Liver (tissue), 9 donors: ENCODE measurements around the gene SYNJ2. TPM values are rescaled to one million over a fixed set of nuclear protein-coding genes. Genes with fewer than 3 reads are reported as not detected.
"Not testable (repeated sequence)": the region's sequence is repeated elsewhere in the genome, so short reads cannot be mapped to it uniquely, and the experiment has no call there.

Experiments
- DNase-seq: peaks from one replicate; pipeline ENCODE4 v3.0.0-alpha.2; 2017; ENCODE audit warnings: low spot score
- H3K27ac ChIP-seq, 2 donors: one replicate each; pipeline ENCODE4 v1.7.0; 2013; ENCODE audit warnings: inconsistent platforms in 2 of 2, low read length in 2 of 2, control low read depth in 1 of 2, low read depth in 1 of 2, mild to moderate bottlenecking in 1 of 2
- H3K27me3 ChIP-seq, 4 donors: one replicate each; pipeline versions ENCODE4 v1.6.1 to v1.7.0; 2013; ENCODE audit warnings: low read length in 3 of 4, inconsistent platforms in 1 of 4, mild to moderate bottlenecking in 1 of 4, moderate library complexity in 1 of 4; ENCODE audit not compliant: control insufficient read depth in 4 of 4, insufficient read depth in 4 of 4
- H3K36me3 ChIP-seq, 4 donors: one replicate each; pipeline versions ENCODE4 v1.6.1 to v1.7.0; 2013; ENCODE audit warnings: low read length in 3 of 4, mild to moderate bottlenecking in 3 of 4, low read depth in 1 of 4, moderate library complexity in 1 of 4; ENCODE audit not compliant: control insufficient read depth in 4 of 4, insufficient read depth in 3 of 4
- H3K4me1 ChIP-seq, 4 donors: one replicate each; pipeline versions ENCODE4 v1.6.1 to v1.7.0; 2013; ENCODE audit warnings: low read length in 3 of 4, mild to moderate bottlenecking in 3 of 4, moderate library complexity in 1 of 4; ENCODE audit not compliant: control insufficient read depth in 4 of 4, insufficient read depth in 4 of 4
- H3K4me3 ChIP-seq, 3 donors: one replicate each; pipeline versions ENCODE4 v1.6.1 to v1.7.0; 2013; ENCODE audit warnings: low read length in 3 of 3, control low read depth in 1 of 3, low read depth in 1 of 3, mild to moderate bottlenecking in 1 of 3
- H3K9ac ChIP-seq, 2 donors: one replicate each; pipeline ENCODE4 v1.7.0; 2013; ENCODE audit warnings: low read length in 2 of 2, mild to moderate bottlenecking in 2 of 2, moderate library complexity in 2 of 2, control low read depth in 1 of 2, low read depth in 1 of 2
- H3K9me3 ChIP-seq, 4 donors: one replicate each; pipeline versions ENCODE4 v1.6.1 to v1.7.0; 2013; ENCODE audit warnings: low read length in 3 of 4; ENCODE audit not compliant: control insufficient read depth in 4 of 4
- EGR1 ChIP-seq, 2 donors: IDR thresholded peaks; 2 replicates each; pipeline ENCODE4 v1.6.1; 2016 to 2018; ENCODE audit warnings: antibody characterized with exemption in 2 of 2, low read depth in 2 of 2
- FOXA2 ChIP-seq: IDR thresholded peaks from 2 replicates; pipeline ENCODE4 v1.6.1; 2016; ENCODE audit warnings: antibody characterized with exemption
- HNF4A ChIP-seq, 2 donors: conservative IDR thresholded peaks; 2 replicates each; pipeline ENCODE4 v1.6.1; 2016; ENCODE audit warnings: antibody characterized with exemption in 2 of 2, mild to moderate bottlenecking in 2 of 2
- JUND ChIP-seq, 2 donors: IDR thresholded peaks; 2 replicates each; pipeline ENCODE4 v1.6.1; 2016; ENCODE audit warnings: antibody characterized with exemption in 2 of 2
- RXRA ChIP-seq, 2 donors: IDR thresholded peaks; 2 replicates each; pipeline ENCODE4 v1.6.1; 2017 to 2018; ENCODE audit warnings: antibody characterized with exemption in 2 of 2, mild to moderate bottlenecking in 1 of 2
- SP1 ChIP-seq: IDR thresholded peaks from 2 replicates; pipeline ENCODE4 v1.6.1; 2018; ENCODE audit warnings: antibody characterized with exemption, mild to moderate bottlenecking
- TAF1 ChIP-seq: conservative IDR thresholded peaks from 2 replicates; pipeline ENCODE4 v1.6.1; 2016; ENCODE audit warnings: antibody characterized with exemption, mild to moderate bottlenecking
- YY1 ChIP-seq: IDR thresholded peaks from 2 replicates; pipeline ENCODE4 v1.6.1; 2016; ENCODE audit warnings: antibody characterized with exemption, mild to moderate bottlenecking
- WGBS: extraction: QIAGEN DNeasy Blood & Tissue Kit; methylation state at CpG from one replicate; pipeline ENCODE4 v1.1.7; 2013; 5-methylcytosine and 5-hydroxymethylcytosine counted together
- polyA plus RNA-seq, 2 donors: library from polyadenylated mRNA; stranded (reverse) in 1 of 2; unstranded in 1 of 2; fragments of 200-250 nt in 1 of 2; fragments of >200 nt in 1 of 2; fragmentation: Nextera tagmentation in 1 of 2; extraction: Ambion mirVana in 1 of 2; gene quantifications; one replicate each; pipeline versions ENCODE4 v1.2.1 to v1.2.3, GENCODE V29; 2013 to 2015
- total RNA-seq, 2 donors: library from RNA; depleted of rRNA; stranded (reverse); fragments of >200 nt; gene quantifications; one replicate each; pipeline ENCODE4 v1.2.3, GENCODE V29; 2014
- TF ChIP-seq, protein P1 (sequence below): fragments of 150-350 bp; IDR thresholded peaks from 2 replicates; pipeline ENCODE4 v1.5.1; 2017; ENCODE audit warnings: improper control_type of control experiment, low read depth, low read length; ENCODE audit not compliant: missing input control
- TF ChIP-seq, protein P2 (sequence below): IDR thresholded peaks from 2 replicates; pipeline ENCODE4 v1.6.1; 2016; ENCODE audit warnings: antibody characterized with exemption
- TF ChIP-seq, protein P3 (sequence below): IDR thresholded peaks from 2 replicates; pipeline ENCODE4 v1.6.1; 2016; ENCODE audit warnings: antibody characterized with exemption, mild to moderate bottlenecking
- donor health status: healthy.
- donor health status: healthy.
- donor health status: healthy.
- donor health status: healthy.
- donor health status: healthy.

Gene SYNJ2
- total and polyA plus RNA-seq, 4 donors, result 2.4 to 8.9 (median 3.2) TPM

DNA sequence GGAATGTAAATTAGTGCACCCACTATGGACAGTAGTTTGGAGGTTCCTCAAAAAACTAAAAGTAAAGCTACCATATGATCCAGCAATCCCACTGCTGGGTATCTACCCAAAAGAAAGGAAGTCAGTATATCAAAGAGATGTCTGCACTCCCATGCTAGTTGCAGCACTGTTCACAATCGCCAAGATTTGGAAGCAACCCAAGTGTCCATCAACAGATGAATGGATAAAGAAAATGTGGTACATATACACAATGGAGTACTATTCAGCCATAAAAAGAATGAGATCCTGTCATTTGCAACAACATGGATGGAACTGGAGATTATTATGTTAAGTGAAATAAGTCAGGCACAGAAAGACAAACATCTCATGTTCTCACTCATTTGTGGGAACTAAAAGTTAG, 30.8 kb upstream of the SYNJ2 start:
- H3K36me3 ChIP-seq, H3K4me3 ChIP-seq, H3K27ac ChIP-seq, H3K9me3 ChIP-seq, DNase-seq, H3K27me3 ChIP-seq, H3K9ac ChIP-seq: not testable (repeated sequence)
- WGBS, result 94% methylated on average over 1 of the region's 1 CpG
- H3K4me1 ChIP-seq, result peaks cover 0 to 11% (median 8%) of the 10 kb centered on the region in 4 donors

DNA sequence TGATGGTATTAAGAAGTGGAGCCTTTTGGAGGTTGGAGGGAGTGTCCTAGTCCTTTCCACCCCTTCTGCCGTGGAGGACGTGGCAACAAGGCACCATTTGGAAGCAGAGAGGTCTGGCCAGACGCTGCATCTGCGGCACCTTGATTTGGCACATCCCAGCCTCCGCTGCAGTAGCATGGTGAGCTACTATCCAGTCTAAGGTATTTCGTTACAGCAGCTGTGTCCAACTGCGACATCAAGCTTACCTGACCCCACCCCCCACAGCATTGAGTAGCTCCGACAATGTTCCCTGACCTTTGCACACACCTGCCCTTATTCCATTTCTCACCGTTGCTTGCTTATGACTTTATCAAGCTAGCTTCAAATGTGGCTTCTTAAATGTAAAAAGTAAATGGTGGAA, 29.8 kb upstream of the SYNJ2 start:
- Histone ChIP-seq H3K27ac (no peak overlapping the region), H3K4me3 (no peak overlapping the region), H3K9ac (no peak overlapping the region), H3K27me3 (no peaks in the 10 kb centered on the region), H3K9me3 (no peaks in the 10 kb centered on the region), H3K36me3 (no peaks in the 10 kb centered on the region), H3K4me1 (peaks cover 0 to 11% (median 8%) of the 10 kb centered on the region in 4 donors)
- no peak for TF ChIP-seq SP1
- TF ChIP-seq HNF4A (conservative IDR thresholded peaks at IDR 0.05), result peak in 1 of 2 donors; percentile 8
- 61% methylated on average over 9 of the region's 9 CpGs for WGBS
- DNase-seq, result no peak

DNA sequence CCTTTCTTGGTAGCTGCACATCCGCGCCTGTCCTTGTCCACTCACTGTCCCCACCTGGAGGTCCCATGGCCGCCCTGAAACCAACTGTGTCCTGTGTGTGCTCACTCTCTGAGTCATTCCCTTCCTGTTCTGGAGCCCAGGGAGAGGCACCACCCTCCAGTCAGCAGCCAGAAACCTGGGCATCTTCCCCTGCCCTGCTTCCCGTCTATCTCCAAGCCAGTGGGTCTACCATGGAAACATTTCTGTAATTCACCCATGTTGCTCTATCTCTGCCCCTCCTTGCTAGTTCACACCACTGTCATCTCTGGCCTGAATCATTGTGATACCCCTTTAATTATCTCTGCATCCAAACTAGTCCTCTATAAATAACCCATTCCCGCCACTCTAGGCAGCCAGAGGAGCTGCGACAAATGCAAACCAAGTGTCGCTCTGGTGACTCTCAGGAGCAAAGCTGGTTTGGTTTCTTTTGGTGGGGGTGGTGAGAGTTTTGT, 28.8 kb upstream of the SYNJ2 start:
- no peak for DNase-seq
- Histone ChIP-seq H3K9ac (no peak overlapping the region), H3K9me3 (no peaks in the 10 kb centered on the region), H3K4me1 (peaks cover 0 to 11% (median 8%) of the 10 kb centered on the region in 4 donors), H3K4me3 (no peak overlapping the region), H3K27ac (no peak overlapping the region), H3K36me3 (no peaks in the 10 kb centered on the region), H3K27me3 (no peaks in the 10 kb centered on the region)
- WGBS, result 88% methylated on average over 7 of the region's 7 CpGs
- no peak for TF ChIP-seq TAF1
- no peak for TF ChIP-seq SP1
- no peak for TF ChIP-seq HNF4A (conservative IDR thresholded peaks at IDR 0.05)
- TF ChIP-seq, protein P1, sequence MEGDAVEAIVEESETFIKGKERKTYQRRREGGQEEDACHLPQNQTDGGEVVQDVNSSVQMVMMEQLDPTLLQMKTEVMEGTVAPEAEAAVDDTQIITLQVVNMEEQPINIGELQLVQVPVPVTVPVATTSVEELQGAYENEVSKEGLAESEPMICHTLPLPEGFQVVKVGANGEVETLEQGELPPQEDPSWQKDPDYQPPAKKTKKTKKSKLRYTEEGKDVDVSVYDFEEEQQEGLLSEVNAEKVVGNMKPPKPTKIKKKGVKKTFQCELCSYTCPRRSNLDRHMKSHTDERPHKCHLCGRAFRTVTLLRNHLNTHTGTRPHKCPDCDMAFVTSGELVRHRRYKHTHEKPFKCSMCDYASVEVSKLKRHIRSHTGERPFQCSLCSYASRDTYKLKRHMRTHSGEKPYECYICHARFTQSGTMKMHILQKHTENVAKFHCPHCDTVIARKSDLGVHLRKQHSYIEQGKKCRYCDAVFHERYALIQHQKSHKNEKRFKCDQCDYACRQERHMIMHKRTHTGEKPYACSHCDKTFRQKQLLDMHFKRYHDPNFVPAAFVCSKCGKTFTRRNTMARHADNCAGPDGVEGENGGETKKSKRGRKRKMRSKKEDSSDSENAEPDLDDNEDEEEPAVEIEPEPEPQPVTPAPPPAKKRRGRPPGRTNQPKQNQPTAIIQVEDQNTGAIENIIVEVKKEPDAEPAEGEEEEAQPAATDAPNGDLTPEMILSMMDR, result no peak
- TF ChIP-seq RXRA (IDR thresholded peaks at IDR 0.05), result no peak
- no peak for TF ChIP-seq FOXA2
- TF ChIP-seq EGR1 (IDR thresholded peaks at IDR 0.05; ENCODE audit: low read depth in 2 of 2), result no peak
- TF ChIP-seq YY1, result no peak
- TF ChIP-seq JUND (IDR thresholded peaks at IDR 0.05), result no peak
- TF ChIP-seq, protein P2, sequence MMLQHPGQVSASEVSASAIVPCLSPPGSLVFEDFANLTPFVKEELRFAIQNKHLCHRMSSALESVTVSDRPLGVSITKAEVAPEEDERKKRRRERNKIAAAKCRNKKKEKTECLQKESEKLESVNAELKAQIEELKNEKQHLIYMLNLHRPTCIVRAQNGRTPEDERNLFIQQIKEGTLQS, result no peak
- TF ChIP-seq, protein P3, sequence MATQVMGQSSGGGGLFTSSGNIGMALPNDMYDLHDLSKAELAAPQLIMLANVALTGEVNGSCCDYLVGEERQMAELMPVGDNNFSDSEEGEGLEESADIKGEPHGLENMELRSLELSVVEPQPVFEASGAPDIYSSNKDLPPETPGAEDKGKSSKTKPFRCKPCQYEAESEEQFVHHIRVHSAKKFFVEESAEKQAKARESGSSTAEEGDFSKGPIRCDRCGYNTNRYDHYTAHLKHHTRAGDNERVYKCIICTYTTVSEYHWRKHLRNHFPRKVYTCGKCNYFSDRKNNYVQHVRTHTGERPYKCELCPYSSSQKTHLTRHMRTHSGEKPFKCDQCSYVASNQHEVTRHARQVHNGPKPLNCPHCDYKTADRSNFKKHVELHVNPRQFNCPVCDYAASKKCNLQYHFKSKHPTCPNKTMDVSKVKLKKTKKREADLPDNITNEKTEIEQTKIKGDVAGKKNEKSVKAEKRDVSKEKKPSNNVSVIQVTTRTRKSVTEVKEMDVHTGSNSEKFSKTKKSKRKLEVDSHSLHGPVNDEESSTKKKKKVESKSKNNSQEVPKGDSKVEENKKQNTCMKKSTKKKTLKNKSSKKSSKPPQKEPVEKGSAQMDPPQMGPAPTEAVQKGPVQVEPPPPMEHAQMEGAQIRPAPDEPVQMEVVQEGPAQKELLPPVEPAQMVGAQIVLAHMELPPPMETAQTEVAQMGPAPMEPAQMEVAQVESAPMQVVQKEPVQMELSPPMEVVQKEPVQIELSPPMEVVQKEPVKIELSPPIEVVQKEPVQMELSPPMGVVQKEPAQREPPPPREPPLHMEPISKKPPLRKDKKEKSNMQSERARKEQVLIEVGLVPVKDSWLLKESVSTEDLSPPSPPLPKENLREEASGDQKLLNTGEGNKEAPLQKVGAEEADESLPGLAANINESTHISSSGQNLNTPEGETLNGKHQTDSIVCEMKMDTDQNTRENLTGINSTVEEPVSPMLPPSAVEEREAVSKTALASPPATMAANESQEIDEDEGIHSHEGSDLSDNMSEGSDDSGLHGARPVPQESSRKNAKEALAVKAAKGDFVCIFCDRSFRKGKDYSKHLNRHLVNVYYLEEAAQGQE, result no peak
